GM12878 (cell line): Measurements from ENCODE around the gene KCNMB2. TPM values are rescaled to one million over a fixed set of nuclear protein-coding genes. Genes with fewer than 3 reads are reported as not detected.

Source experiments
- ATAC-seq: fragments of 200-7000 bp; cut with Tn5 transposase; 3 replicates; pipeline ENCODE4 v1.9.1; 2020; ENCODE audit warnings: mild to moderate bottlenecking, moderate library complexity
- BruUV-seq: library from RNA; stranded (reverse); fragments of 400-500 nt; replicated peaks from 2 replicates; lab custom pipeline; 2021; lab: Mats Ljungman, UMichigan
- CTCF ChIA-PET: fragments of 300-600 bp; sonication (Branson Sonifier 250); formaldehyde crosslinking; extraction: SDS; loops from one replicate; lab custom pipeline; 2021; ENCODE audit warnings: inconsistent platforms; lab: Yijun Ruan, JAX
- POLR2A ChIA-PET: fragments of 350-600 bp; formaldehyde crosslinking; extraction: SDS; loops from one replicate; lab custom pipeline; 2021; ENCODE audit warnings: inconsistent platforms; lab: Charles Lee
- RAD21 ChIA-PET: fragments of 300-600 bp; sonication (Branson Sonifier 250); formaldehyde crosslinking; loops from one replicate; lab custom pipeline; 2023; ENCODE audit warnings: antibody characterized with exemption; ENCODE audit not compliant: unreplicated experiment; lab: Charles Lee
- SMC1A ChIA-PET: fragments of 300-600 bp; sonication (Branson Sonifier 250); formaldehyde crosslinking; loops from one replicate; lab custom pipeline; 2023; ENCODE audit not compliant: unreplicated experiment, uncharacterized antibody; lab: Charles Lee
- DNase-seq: peaks from one replicate; pipeline ENCODE4 v3.0.0-alpha.2; 2011; ENCODE audit warnings: low read depth, low spot score
- FAIRE-seq: peaks from 3 replicates; lab custom pipeline; 2011; peaks lifted over from hg19 to GRCh38; lab: Jason Lieb, UNC
- H2AFZ ChIP-seq: 2 replicates; pipeline ENCODE4 v1.6.0; 2011; ENCODE audit warnings: low read depth, low read length, control low read depth; ENCODE audit not compliant: control insufficient read depth
- H3K27ac ChIP-seq: 2 replicates; pipeline ENCODE4 v1.5.1; 2011; ENCODE audit warnings: control low read depth; ENCODE audit not compliant: control insufficient read depth, insufficient read depth
- H3K27me3 ChIP-seq, 2 experiments: replicated peaks in 1 of 2; 2 replicates each; pipeline versions ENCODE4 v1.6.0 to v1.6.1; 2011; ENCODE audit warnings: low read length in 1 of 2; ENCODE audit not compliant: control insufficient read depth in 2 of 2, insufficient read depth in 2 of 2
- H3K36me3 ChIP-seq, 2 experiments: 2 replicates each; pipeline ENCODE4 v1.5.1; 2011; ENCODE audit warnings: low read length in 1 of 2; ENCODE audit not compliant: control insufficient read depth in 2 of 2, insufficient read depth in 2 of 2
- H3K4me1 ChIP-seq: 2 replicates; pipeline ENCODE4 v1.6.1; 2011; ENCODE audit warnings: mild to moderate bottlenecking, low read length, moderate library complexity, mixed read lengths; ENCODE audit not compliant: control insufficient read depth, insufficient read depth
- H3K4me2 ChIP-seq: 2 replicates; pipeline ENCODE4 v1.6.0; 2011; ENCODE audit warnings: control low read depth; ENCODE audit not compliant: control insufficient read depth, insufficient read depth
- H3K4me3 ChIP-seq: fragments of 200-600 bp; sonication (generic); 2 replicates; pipeline ENCODE4 v1.5.1; 2016
- H3K79me2 ChIP-seq: 2 replicates; pipeline ENCODE4 v1.6.0; 2011; ENCODE audit warnings: low read length; ENCODE audit not compliant: control insufficient read depth, insufficient read depth
- H3K9ac ChIP-seq: 2 replicates; pipeline ENCODE4 v1.8.0; 2011; ENCODE audit warnings: low read length, control low read depth, mixed read lengths; ENCODE audit not compliant: control insufficient read depth, insufficient read depth
- H3K9me3 ChIP-seq: replicated peaks from 3 replicates; pipeline ENCODE4 v1.5.1; 2011; ENCODE audit warnings: mild to moderate bottlenecking, low read length; ENCODE audit not compliant: control insufficient read depth, insufficient read depth
- H4K20me1 ChIP-seq: 2 replicates; pipeline ENCODE4 v1.6.0; 2011; ENCODE audit not compliant: control insufficient read depth, insufficient read depth
- CEBPB ChIP-seq, 2 experiments: fragments of 150-350 bp in 1 of 2; IDR thresholded peaks; 2 replicates each; pipeline ENCODE4 v1.6.1; 2012 to 2014; ENCODE audit warnings: low read depth in 2 of 2, low read length in 2 of 2, borderline replicate concordance in 1 of 2, inconsistent platforms in 1 of 2
- ELK1 ChIP-seq: IDR thresholded peaks from 2 replicates; pipeline ENCODE4 v1.6.1; 2012; ENCODE audit warnings: low read depth, low read length, improper control_type of control experiment
- ESRRA ChIP-seq: IDR thresholded peaks from 2 replicates; pipeline ENCODE4 v1.6.1; 2012; ENCODE audit warnings: mild to moderate bottlenecking, low read length, improper control_type of control experiment
- GABPA ChIP-seq: IDR thresholded peaks from 2 replicates; pipeline ENCODE4 v1.6.1; 2014; ENCODE audit warnings: antibody characterized with exemption, low read depth, mild to moderate bottlenecking, inconsistent platforms
- LARP7 ChIP-seq: fragments of 450-650 bp; IDR thresholded peaks from 2 replicates; pipeline ENCODE4 v1.6.1; 2017; ENCODE audit warnings: mild to moderate bottlenecking
- NFIC ChIP-seq: IDR thresholded peaks from 2 replicates; pipeline ENCODE4 v1.6.1; 2012; ENCODE audit warnings: low read depth, mild to moderate bottlenecking, inconsistent platforms, low read length, moderate library complexity
- RFX5 ChIP-seq: IDR thresholded peaks from 2 replicates; pipeline ENCODE4 v1.6.1; 2011; ENCODE audit warnings: low read depth, low read length, improper control_type of control experiment
- SRF ChIP-seq, 2 experiments: IDR thresholded peaks; 2 replicates each; pipeline ENCODE4 v1.6.1; 2011; ENCODE audit warnings: low read depth in 2 of 2, low read length in 2 of 2, mild to moderate bottlenecking in 1 of 2, moderate library complexity in 1 of 2
- TARDBP ChIP-seq: IDR thresholded peaks from 2 replicates; pipeline ENCODE4 v1.6.1; 2016; ENCODE audit warnings: borderline replicate concordance
- YY1 ChIP-seq: IDR thresholded peaks from 2 replicates; pipeline ENCODE4 v1.6.1; 2011; ENCODE audit warnings: low read depth, mild to moderate bottlenecking, low read length
- ZNF622 ChIP-seq: fragments of 450-650 bp; IDR thresholded peaks from 2 replicates; pipeline ENCODE4 v1.6.1; 2017; ENCODE audit warnings: mild to moderate bottlenecking, inconsistent platforms
- ZSCAN29 ChIP-seq: fragments of 450-650 bp; IDR thresholded peaks from 2 replicates; pipeline ENCODE4 v1.6.1; 2017; ENCODE audit warnings: mild to moderate bottlenecking, moderate library complexity
- ZZZ3 ChIP-seq: IDR thresholded peaks from 2 replicates; pipeline ENCODE4 v1.6.1; 2011; ENCODE audit warnings: low read depth; ENCODE audit not compliant: control insufficient read depth, insufficient read length
- in situ Hi-C: fragments of 300-500 bp; cut with MboI; formaldehyde crosslinking; loops from 9 replicates; pipeline ENCODE4 v1.14.3; 2018; ENCODE audit warnings: mixed read lengths
- intact Hi-C: fragments of 100-400 bp; cut with micrococcal nuclease; formaldehyde crosslinking; loops from one replicate; pipeline ENCODE4 v1.14.2; 2022; ENCODE audit not compliant: unreplicated experiment
- polyA plus RNA-seq, 11 experiments: library from polyadenylated mRNA; depleted of rRNA in 4 of 11; unstranded in 6 of 11; stranded (reverse) in 5 of 11; fragments of >200 nt; fragmentation: Nextera tagmentation in 4 of 11; fragmentation: Illumina TruSeq in 1 of 11; extraction: Ambion mirVana in 4 of 11; extraction: Trizol in 1 of 11; gene quantifications; 1 replicate in 1 of 11; 2 replicates in 10 of 11; pipeline versions ENCODE4 v1.2.1 to v1.2.3, GENCODE V29; 2011 to 2016; ENCODE audit warnings: inconsistent platforms in 2 of 11, missing spikeins in 2 of 11, low read depth in 1 of 11
- total RNA-seq, 4 experiments: library from RNA; depleted of rRNA in 3 of 4; stranded (reverse); fragments of >200 nt in 3 of 4; fragmentation: Illumina TruSeq in 1 of 4; extraction: Trizol in 1 of 4; gene quantifications; 2 replicates each; pipeline versions ENCODE4 v1.2.1 to v1.2.3, GENCODE V29; 2013 to 2021
- TF ChIP-seq, protein P1 (sequence below): fragments of 450-650 bp; IDR thresholded peaks from 2 replicates; pipeline ENCODE4 v1.6.1; 2016; ENCODE audit warnings: mild to moderate bottlenecking, moderate library complexity, borderline replicate concordance
- TF ChIP-seq, protein P2 (sequence below): fragments of 450-650 bp; formaldehyde crosslinking; IDR thresholded peaks from 2 replicates; pipeline ENCODE4 v1.4.0; 2020; ENCODE audit warnings: mild to moderate bottlenecking, moderate library complexity
- TF ChIP-seq, protein P3 (sequence below): IDR thresholded peaks from 2 replicates; pipeline ENCODE4 v1.6.1; 2011; ENCODE audit warnings: low read depth, low read length, improper control_type of control experiment, borderline replicate concordance

The KCNMB2 gene
- total and polyA plus RNA-seq, 10 of the 15 experiments (the other 5 are each of a cell fraction or from before 2014, with no cell fraction given) = 0.22 to 18.8 (median 11.0) TPM

DNA sequence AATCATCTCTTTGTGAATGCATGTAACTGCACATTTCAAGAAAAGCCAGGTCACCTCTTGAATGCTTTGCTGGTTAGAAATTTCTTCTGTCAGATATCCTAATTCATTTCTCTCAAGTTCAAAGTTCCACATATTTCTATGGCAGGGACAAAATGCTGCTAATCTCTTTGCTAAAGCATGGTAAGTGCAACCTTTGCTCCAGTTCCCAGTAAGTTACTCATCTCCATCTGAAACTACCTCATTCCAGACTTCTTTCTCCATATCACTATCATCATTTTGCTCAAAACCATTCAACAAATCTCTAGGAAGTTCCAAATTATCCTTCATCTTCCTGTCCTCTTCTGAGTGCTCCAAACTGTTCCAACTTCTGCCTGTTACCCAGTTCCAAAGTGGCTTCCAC lies 304.8 kb downstream of the KCNMB2 start:
- ATAC-seq = no peak
- H3K9ac ChIP-seq = no peak overlapping the region
- CTCF ChIA-PET = interaction anchor here (0.6 kb wide), 1 partner anchor 649 kb away, joined by 3 read pairs; no protein-coding TSS in a partner anchor
- TF ChIP-seq ZZZ3 = no peak
- no peak for TF ChIP-seq ESRRA
- TF ChIP-seq YY1 = no peak
- no peak for TF ChIP-seq ZNF622
- no peak for TF ChIP-seq ELK1
- no peak for TF ChIP-seq CEBPB (IDR thresholded peaks at IDR 0.05; ENCODE audit: borderline replicate concordance in 1 of 2, low read depth in 2 of 2, low read length in 2 of 2)
- TF ChIP-seq, protein P1, sequence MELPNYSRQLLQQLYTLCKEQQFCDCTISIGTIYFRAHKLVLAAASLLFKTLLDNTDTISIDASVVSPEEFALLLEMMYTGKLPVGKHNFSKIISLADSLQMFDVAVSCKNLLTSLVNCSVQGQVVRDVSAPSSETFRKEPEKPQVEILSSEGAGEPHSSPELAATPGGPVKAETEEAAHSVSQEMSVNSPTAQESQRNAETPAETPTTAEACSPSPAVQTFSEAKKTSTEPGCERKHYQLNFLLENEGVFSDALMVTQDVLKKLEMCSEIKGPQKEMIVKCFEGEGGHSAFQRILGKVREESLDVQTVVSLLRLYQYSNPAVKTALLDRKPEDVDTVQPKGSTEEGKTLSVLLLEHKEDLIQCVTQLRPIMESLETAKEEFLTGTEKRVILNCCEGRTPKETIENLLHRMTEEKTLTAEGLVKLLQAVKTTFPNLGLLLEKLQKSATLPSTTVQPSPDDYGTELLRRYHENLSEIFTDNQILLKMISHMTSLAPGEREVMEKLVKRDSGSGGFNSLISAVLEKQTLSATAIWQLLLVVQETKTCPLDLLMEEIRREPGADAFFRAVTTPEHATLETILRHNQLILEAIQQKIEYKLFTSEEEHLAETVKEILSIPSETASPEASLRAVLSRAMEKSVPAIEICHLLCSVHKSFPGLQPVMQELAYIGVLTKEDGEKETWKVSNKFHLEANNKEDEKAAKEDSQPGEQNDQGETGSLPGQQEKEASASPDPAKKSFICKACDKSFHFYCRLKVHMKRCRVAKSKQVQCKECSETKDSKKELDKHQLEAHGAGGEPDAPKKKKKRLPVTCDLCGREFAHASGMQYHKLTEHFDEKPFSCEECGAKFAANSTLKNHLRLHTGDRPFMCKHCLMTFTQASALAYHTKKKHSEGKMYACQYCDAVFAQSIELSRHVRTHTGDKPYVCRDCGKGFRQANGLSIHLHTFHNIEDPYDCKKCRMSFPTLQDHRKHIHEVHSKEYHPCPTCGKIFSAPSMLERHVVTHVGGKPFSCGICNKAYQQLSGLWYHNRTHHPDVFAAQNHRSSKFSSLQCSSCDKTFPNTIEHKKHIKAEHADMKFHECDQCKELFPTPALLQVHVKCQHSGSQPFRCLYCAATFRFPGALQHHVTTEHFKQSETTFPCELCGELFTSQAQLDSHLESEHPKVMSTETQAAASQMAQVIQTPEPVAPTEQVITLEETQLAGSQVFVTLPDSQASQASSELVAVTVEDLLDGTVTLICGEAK = no peak
- no peak for TF ChIP-seq TARDBP
- no peak for TF ChIP-seq SRF (IDR thresholded peaks at IDR 0.05; ENCODE audit: low read depth in 2 of 2, low read length in 2 of 2)
- no peak for TF ChIP-seq LARP7
- TF ChIP-seq, protein P2, sequence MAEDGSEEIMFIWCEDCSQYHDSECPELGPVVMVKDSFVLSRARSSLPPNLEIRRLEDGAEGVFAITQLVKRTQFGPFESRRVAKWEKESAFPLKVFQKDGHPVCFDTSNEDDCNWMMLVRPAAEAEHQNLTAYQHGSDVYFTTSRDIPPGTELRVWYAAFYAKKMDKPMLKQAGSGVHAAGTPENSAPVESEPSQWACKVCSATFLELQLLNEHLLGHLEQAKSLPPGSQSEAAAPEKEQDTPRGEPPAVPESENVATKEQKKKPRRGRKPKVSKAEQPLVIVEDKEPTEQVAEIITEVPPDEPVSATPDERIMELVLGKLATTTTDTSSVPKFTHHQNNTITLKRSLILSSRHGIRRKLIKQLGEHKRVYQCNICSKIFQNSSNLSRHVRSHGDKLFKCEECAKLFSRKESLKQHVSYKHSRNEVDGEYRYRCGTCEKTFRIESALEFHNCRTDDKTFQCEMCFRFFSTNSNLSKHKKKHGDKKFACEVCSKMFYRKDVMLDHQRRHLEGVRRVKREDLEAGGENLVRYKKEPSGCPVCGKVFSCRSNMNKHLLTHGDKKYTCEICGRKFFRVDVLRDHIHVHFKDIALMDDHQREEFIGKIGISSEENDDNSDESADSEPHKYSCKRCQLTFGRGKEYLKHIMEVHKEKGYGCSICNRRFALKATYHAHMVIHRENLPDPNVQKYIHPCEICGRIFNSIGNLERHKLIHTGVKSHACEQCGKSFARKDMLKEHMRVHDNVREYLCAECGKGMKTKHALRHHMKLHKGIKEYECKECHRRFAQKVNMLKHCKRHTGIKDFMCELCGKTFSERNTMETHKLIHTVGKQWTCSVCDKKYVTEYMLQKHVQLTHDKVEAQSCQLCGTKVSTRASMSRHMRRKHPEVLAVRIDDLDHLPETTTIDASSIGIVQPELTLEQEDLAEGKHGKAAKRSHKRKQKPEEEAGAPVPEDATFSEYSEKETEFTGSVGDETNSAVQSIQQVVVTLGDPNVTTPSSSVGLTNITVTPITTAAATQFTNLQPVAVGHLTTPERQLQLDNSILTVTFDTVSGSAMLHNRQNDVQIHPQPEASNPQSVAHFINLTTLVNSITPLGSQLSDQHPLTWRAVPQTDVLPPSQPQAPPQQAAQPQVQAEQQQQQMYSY = no peak
- TF ChIP-seq, protein P3, sequence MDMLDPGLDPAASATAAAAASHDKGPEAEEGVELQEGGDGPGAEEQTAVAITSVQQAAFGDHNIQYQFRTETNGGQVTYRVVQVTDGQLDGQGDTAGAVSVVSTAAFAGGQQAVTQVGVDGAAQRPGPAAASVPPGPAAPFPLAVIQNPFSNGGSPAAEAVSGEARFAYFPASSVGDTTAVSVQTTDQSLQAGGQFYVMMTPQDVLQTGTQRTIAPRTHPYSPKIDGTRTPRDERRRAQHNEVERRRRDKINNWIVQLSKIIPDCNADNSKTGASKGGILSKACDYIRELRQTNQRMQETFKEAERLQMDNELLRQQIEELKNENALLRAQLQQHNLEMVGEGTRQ = no peak
- no peak for TF ChIP-seq ZSCAN29
- no peak for TF ChIP-seq GABPA
- no peak for TF ChIP-seq NFIC
- TF ChIP-seq RFX5 = no peak

More for the DNA sequence above, 304.8 kb downstream of the KCNMB2 start:
- no peaks in the 10 kb centered on the region for H3K36me3 ChIP-seq
- intact Hi-C loops (no loop called here), in situ Hi-C loops (no loop called here)
- H3K4me2 ChIP-seq = no peak overlapping the region
- H3K9me3 ChIP-seq = peaks cover 2% of the 10 kb centered on the region; the same call in 2 of the 3 replicates
- H3K79me2 ChIP-seq = no peaks in the 10 kb centered on the region
- H4K20me1 ChIP-seq = no peaks in the 10 kb centered on the region
- no peak overlapping the region for H3K4me3 ChIP-seq
- BruUV-seq = no TSS peak
- H3K4me1 ChIP-seq = no peaks in the 10 kb centered on the region
- H2AFZ ChIP-seq = no peak overlapping the region
- H3K27ac ChIP-seq = no peak overlapping the region
- FAIRE-seq (no peak), DNase-seq (no peak)
- ChIA-PET RAD21 (no interaction called here), SMC1A (no interaction called here), POLR2A (no interaction called here)
- H3K27me3 ChIP-seq = no peaks in the 10 kb centered on the region
